SKM-1 (cell line): ENCODE measurements around the gene WFIKKN1.

Experiments used
- DNase-seq: peaks from one replicate; lab custom pipeline; 2025; ENCODE audit not compliant: unreplicated experiment; lab: John Stamatoyannopoulos, UW

Gene WFIKKN1

GRCh38 chr16:635573-636205, 4.9 kb downstream of the WFIKKN1 start:
- no peak for DNase-seq

GRCh38 chr16:636206-637080, 5.7 kb downstream of the WFIKKN1 start, which contains the start of gene METTL26:
Gene METTL26 (minus strand): TSS chr16:636305. CDS start chr16:636290, 15 bp downstream.
- peak; percentile 87 for DNase-seq

- DNase-seq: no peak
Measured at GRCh38 chr16:637081-638018, 6.6 kb downstream of the WFIKKN1 start.

GRCh38 chr16:638034-638543, 7.3 kb downstream of the WFIKKN1 start:
- DNase-seq: no peak

- no peak for DNase-seq
Measured at GRCh38 chr16:638836-639235, 8.1 kb downstream of the WFIKKN1 start.

- no peak for DNase-seq
Measured at GRCh38 chr16:640614-641013, 9.8 kb downstream of the WFIKKN1 start.

- DNase-seq: peak; percentile 56
Measured at GRCh38 chr16:641326-642188, 10.8 kb downstream of the WFIKKN1 start, which contains the start of gene MCRIP2. Gene MCRIP2 (plus strand): TSS chr16:641828. CDS start chr16:641992, 164 bp downstream.

- DNase-seq: peak; percentile 58
Measured at GRCh38 chr16:642189-643049, 11.6 kb downstream of the WFIKKN1 start.

- no peak for DNase-seq
Measured at GRCh38 chr16:643050-643368, 12.2 kb downstream of the WFIKKN1 start.

- DNase-seq: no peak
Measured at GRCh38 chr16:644556-644955, 13.8 kb downstream of the WFIKKN1 start.

GRCh38 chr16:645852-646678, 15.3 kb downstream of the WFIKKN1 start:
- DNase-seq: no peak

- no peak for DNase-seq
Measured at GRCh38 chr16:646679-647172, 15.9 kb downstream of the WFIKKN1 start.

GRCh38 chr16:647173-647902, 16.6 kb downstream of the WFIKKN1 start:
- no peak for DNase-seq

- DNase-seq: no peak
Measured at GRCh38 chr16:648071-648780, 17.4 kb downstream of the WFIKKN1 start.

- DNase-seq: peak; percentile 71
Measured at GRCh38 chr16:648781-649589, 18.2 kb downstream of the WFIKKN1 start, which contains the start of gene WDR90. Gene WDR90 (plus strand): TSS chr16:649365. CDS start chr16:649417, 52 bp downstream.

- DNase-seq: no peak
Measured at GRCh38 chr16:649631-650030, 18.8 kb downstream of the WFIKKN1 start.
